Measurements from ENCODE around the gene NPLOC4. TPM values are rescaled to one million over a fixed set of nuclear protein-coding genes. Genes with fewer than 3 reads are reported as not detected.

The NPLOC4 gene
- total RNA-seq, 3 donors from 2014 or later, result 56.0 to 69.0 (median 57.8) TPM

- Histone ChIP-seq H3K9me3 (no peaks in the 10 kb centered on the region), H3K4me1 (peaks cover 12 to 19% of the 10 kb centered on the region in 2 donors), H3K4me3 (peak overlapping the region in 1 of 3 donors; percentile 54), H3K27ac (peak overlapping the region; percentile 77 to 89), H3K27me3 (no peaks in the 10 kb centered on the region), H3K36me3 (peaks cover 7% of the 10 kb centered on the region)
- peak in 1 of 3 donors; percentile 1 for TF ChIP-seq POLR2AphosphoS5 (IDR thresholded peaks at IDR 0.05)
- TF ChIP-seq CTCF (IDR thresholded peaks at IDR 0.05), result no peak
- no peak for TF ChIP-seq POLR2A (IDR thresholded peaks at IDR 0.05)
- no peak for DNase-seq (ENCODE audit: low spot score in 2 of 2)
- intact Hi-C loops (cut with DNase I; ENCODE audit: low total_unique reads), result no loop called here
Observed at GRCh38 chr17:81567191-81567590, 69.7 kb downstream of the NPLOC4 start.

- intact Hi-C loops (cut with DNase I; ENCODE audit: low total_unique reads), result no loop called here
- Histone ChIP-seq H3K27ac (peak overlapping the region; percentile 77 to 89), H3K9me3 (no peaks in the 10 kb centered on the region), H3K4me1 (peaks cover 12 to 19% of the 10 kb centered on the region in 2 donors), H3K4me3 (peak overlapping the region in 2 of 3 donors; percentile 20 to 54), H3K36me3 (peaks cover 7% of the 10 kb centered on the region), H3K27me3 (no peaks in the 10 kb centered on the region)
- TF ChIP-seq POLR2AphosphoS5 (IDR thresholded peaks at IDR 0.05) (peak in 2 of 3 donors; percentile 36 to 39), CTCF (IDR thresholded peaks at IDR 0.05) (no peak), POLR2A (IDR thresholded peaks at IDR 0.05) (no peak)
- peak; percentile 45 to 79 for DNase-seq (ENCODE audit: low spot score in 2 of 2)
Observed at GRCh38 chr17:81566461-81567126, 70.3 kb downstream of the NPLOC4 start.

- peaks cover 5% of the 10 kb centered on the region for H3K36me3 ChIP-seq
- DNase-seq (ENCODE audit: low spot score in 2 of 2), result no peak
- H3K27ac ChIP-seq, result peak overlapping the region; percentile 5 to 77
- H3K27me3 ChIP-seq, result no peaks in the 10 kb centered on the region
- intact Hi-C loops (cut with DNase I; ENCODE audit: low total_unique reads), result no loop called here
- H3K4me3 ChIP-seq, result no peak overlapping the region
- no peak for TF ChIP-seq POLR2A (IDR thresholded peaks at IDR 0.05)
- no peak for TF ChIP-seq CTCF (IDR thresholded peaks at IDR 0.05)
- no peak for TF ChIP-seq POLR2AphosphoS5 (IDR thresholded peaks at IDR 0.05)
- peaks cover 12 to 19% of the 10 kb centered on the region in 2 donors for H3K4me1 ChIP-seq
- H3K9me3 ChIP-seq, result no peaks in the 10 kb centered on the region
Observed at GRCh38 chr17:81565231-81565630, 71.7 kb downstream of the NPLOC4 start.

GRCh38 chr17:81564778-81565177 lies 72.1 kb downstream of the NPLOC4 start:
- TF ChIP-seq POLR2A (IDR thresholded peaks at IDR 0.05) (no peak), POLR2AphosphoS5 (IDR thresholded peaks at IDR 0.05) (no peak), CTCF (IDR thresholded peaks at IDR 0.05) (no peak)
- no peak overlapping the region for H3K4me3 ChIP-seq
- DNase-seq (ENCODE audit: low spot score in 2 of 2), result no peak
- H3K4me1 ChIP-seq, result peaks cover 12 to 19% of the 10 kb centered on the region in 2 donors
- intact Hi-C loops (cut with DNase I; ENCODE audit: low total_unique reads), result no loop called here
- H3K36me3 ChIP-seq, result peaks cover under 1% of the 10 kb centered on the region
- H3K27me3 ChIP-seq, result no peaks in the 10 kb centered on the region
- no peaks in the 10 kb centered on the region for H3K9me3 ChIP-seq
- H3K27ac ChIP-seq, result peak overlapping the region in 1 of 2 donors; percentile 5

GRCh38 chr17:81563861-81564586 lies 72.9 kb downstream of the NPLOC4 start:
- Histone ChIP-seq H3K4me3 (no peak overlapping the region), H3K27ac (no peak overlapping the region)
- TF ChIP-seq CTCF (IDR thresholded peaks at IDR 0.05) (no peak), POLR2A (IDR thresholded peaks at IDR 0.05) (no peak), POLR2AphosphoS5 (IDR thresholded peaks at IDR 0.05) (no peak)

More at GRCh38 chr17:81563861-81564586, 72.9 kb downstream of the NPLOC4 start:
- intact Hi-C loops (cut with DNase I; ENCODE audit: low total_unique reads), result no loop called here
- no peaks in the 10 kb centered on the region for H3K9me3 ChIP-seq
- H3K4me1 ChIP-seq, result peaks cover 12 to 19% of the 10 kb centered on the region in 2 donors
- H3K27me3 ChIP-seq, result no peaks in the 10 kb centered on the region
- H3K36me3 ChIP-seq, result no peaks in the 10 kb centered on the region
- no peak for DNase-seq (ENCODE audit: low spot score in 2 of 2)
